Suprapubic skin (tissue), 4 donors: ENCODE measurements around the gene GET3. TPM values are rescaled to one million over a fixed set of nuclear protein-coding genes. Genes with fewer than 3 reads are reported as not detected.

Experiments used
- DNase-seq, 2 donors: peaks; one replicate each; pipeline ENCODE4 v3.0.0-alpha.2; 2019; ENCODE audit warnings: low spot score in 2 of 2
- H3K27ac ChIP-seq: fragments of 200-600 bp; sonication (generic); one replicate; pipeline ENCODE4 v1.5.1; 2019
- H3K27me3 ChIP-seq: fragments of 200-600 bp; sonication (generic); one replicate; pipeline ENCODE4 v1.5.1; 2019
- H3K36me3 ChIP-seq: fragments of 200-600 bp; sonication (generic); one replicate; pipeline ENCODE4 v1.5.1; 2019
- H3K4me1 ChIP-seq: fragments of 200-600 bp; sonication (generic); one replicate; pipeline ENCODE4 v1.5.1; 2019
- H3K4me3 ChIP-seq: fragments of 200-600 bp; sonication (generic); one replicate; pipeline ENCODE4 v1.5.1; 2019; ENCODE audit warnings: mild to moderate bottlenecking
- H3K9me3 ChIP-seq: fragments of 200-600 bp; sonication (generic); one replicate; pipeline ENCODE4 v1.5.1; 2019
- EP300 ChIP-seq: sonication (generic); formaldehyde crosslinking; IDR thresholded peaks from one replicate; pipeline ENCODE4 v1.6.1; 2017; ENCODE audit warnings: antibody characterized with exemption
- POLR2A ChIP-seq, 2 donors: fragments of 450-650 bp; IDR thresholded peaks; one replicate each; pipeline ENCODE4 v1.6.1; 2017; ENCODE audit warnings: antibody characterized with exemption in 2 of 2, mild to moderate bottlenecking in 2 of 2, moderate library complexity in 2 of 2
- POLR2AphosphoS5 ChIP-seq, 3 donors: sonication (generic); formaldehyde crosslinking; IDR thresholded peaks; one replicate each; pipeline ENCODE4 v1.6.1; 2017; ENCODE audit warnings: antibody characterized with exemption in 3 of 3
- WGBS: methylation state at CpG from one replicate; pipeline ENCODE4 v1.1.5; 2018; 5-methylcytosine and 5-hydroxymethylcytosine counted together
- total RNA-seq, 4 donors: library from RNA; depleted of rRNA; stranded (reverse); fragments of >200 nt; gene quantifications; one replicate each; pipeline ENCODE4 v1.1.0, GENCODE V29; 2016
- TF ChIP-seq, protein P1 (sequence below), 2 donors: fragments of 200-600 bp in 1 of 2; fragments of 450-650 bp in 1 of 2; sonication (generic) in 1 of 2; IDR thresholded peaks; one replicate each; pipeline ENCODE4 v1.5.1; 2016 to 2019; ENCODE audit warnings: antibody characterized with exemption in 2 of 2, mild to moderate bottlenecking in 1 of 2, moderate library complexity in 1 of 2

Gene GET3
- total RNA-seq, 4 donors from 2014 or later = 26.2 to 63.6 (median 56.9) TPM

DNA sequence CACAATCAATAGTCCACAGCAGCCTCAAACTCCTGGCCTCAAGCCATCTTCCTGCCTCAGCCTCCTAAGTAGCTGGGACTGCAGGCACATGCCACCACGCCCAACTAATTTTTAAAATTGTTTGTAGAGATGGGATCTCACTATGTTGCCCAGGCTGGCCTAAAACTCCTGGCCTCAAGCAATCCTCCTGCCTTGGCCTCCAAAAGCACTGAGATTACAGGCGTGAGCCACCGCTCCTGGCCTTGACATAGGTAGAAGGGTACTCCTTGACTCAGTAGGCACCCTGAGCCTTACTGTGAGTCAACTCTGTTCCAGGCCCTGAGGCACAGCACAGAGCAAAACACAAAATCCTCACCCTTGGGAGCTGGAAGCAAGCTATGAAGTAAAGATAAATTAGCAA lies 21.4 kb upstream of the GET3 start:
- Histone ChIP-seq H3K27ac (no peak overlapping the region), H3K9me3 (no peaks in the 10 kb centered on the region), H3K4me1 (peaks cover 16% of the 10 kb centered on the region), H3K4me3 (no peak overlapping the region), H3K27me3 (no peaks in the 10 kb centered on the region), H3K36me3 (peaks cover 77% of the 10 kb centered on the region)
- TF ChIP-seq EP300 = no peak
- no peak for TF ChIP-seq POLR2AphosphoS5 (IDR thresholded peaks at IDR 0.05)
- TF ChIP-seq POLR2A (IDR thresholded peaks at IDR 0.05) = no peak
- TF ChIP-seq, protein P1, sequence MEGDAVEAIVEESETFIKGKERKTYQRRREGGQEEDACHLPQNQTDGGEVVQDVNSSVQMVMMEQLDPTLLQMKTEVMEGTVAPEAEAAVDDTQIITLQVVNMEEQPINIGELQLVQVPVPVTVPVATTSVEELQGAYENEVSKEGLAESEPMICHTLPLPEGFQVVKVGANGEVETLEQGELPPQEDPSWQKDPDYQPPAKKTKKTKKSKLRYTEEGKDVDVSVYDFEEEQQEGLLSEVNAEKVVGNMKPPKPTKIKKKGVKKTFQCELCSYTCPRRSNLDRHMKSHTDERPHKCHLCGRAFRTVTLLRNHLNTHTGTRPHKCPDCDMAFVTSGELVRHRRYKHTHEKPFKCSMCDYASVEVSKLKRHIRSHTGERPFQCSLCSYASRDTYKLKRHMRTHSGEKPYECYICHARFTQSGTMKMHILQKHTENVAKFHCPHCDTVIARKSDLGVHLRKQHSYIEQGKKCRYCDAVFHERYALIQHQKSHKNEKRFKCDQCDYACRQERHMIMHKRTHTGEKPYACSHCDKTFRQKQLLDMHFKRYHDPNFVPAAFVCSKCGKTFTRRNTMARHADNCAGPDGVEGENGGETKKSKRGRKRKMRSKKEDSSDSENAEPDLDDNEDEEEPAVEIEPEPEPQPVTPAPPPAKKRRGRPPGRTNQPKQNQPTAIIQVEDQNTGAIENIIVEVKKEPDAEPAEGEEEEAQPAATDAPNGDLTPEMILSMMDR (IDR thresholded peaks at IDR 0.05) = no peak
- WGBS = 90% methylated on average over 3 of the region's 3 CpGs
- DNase-seq = no peak

- TF ChIP-seq EP300 (no peak), POLR2AphosphoS5 (IDR thresholded peaks at IDR 0.05) (no peak), POLR2A (IDR thresholded peaks at IDR 0.05) (no peak)
- TF ChIP-seq, protein P1 (IDR thresholded peaks at IDR 0.05) = no peak
- Histone ChIP-seq H3K36me3 (peaks cover 37% of the 10 kb centered on the region), H3K27me3 (no peaks in the 10 kb centered on the region), H3K4me1 (peaks cover 36% of the 10 kb centered on the region), H3K4me3 (peak overlapping the region; percentile 81), H3K27ac (peak overlapping the region; percentile 95), H3K9me3 (no peaks in the 10 kb centered on the region)
- 87% methylated on average over 10 of the region's 10 CpGs for WGBS
- no peak for DNase-seq
Observed at GRCh38 chr19:12720296-12720695, 17.0 kb upstream of the GET3 start.

DNA sequence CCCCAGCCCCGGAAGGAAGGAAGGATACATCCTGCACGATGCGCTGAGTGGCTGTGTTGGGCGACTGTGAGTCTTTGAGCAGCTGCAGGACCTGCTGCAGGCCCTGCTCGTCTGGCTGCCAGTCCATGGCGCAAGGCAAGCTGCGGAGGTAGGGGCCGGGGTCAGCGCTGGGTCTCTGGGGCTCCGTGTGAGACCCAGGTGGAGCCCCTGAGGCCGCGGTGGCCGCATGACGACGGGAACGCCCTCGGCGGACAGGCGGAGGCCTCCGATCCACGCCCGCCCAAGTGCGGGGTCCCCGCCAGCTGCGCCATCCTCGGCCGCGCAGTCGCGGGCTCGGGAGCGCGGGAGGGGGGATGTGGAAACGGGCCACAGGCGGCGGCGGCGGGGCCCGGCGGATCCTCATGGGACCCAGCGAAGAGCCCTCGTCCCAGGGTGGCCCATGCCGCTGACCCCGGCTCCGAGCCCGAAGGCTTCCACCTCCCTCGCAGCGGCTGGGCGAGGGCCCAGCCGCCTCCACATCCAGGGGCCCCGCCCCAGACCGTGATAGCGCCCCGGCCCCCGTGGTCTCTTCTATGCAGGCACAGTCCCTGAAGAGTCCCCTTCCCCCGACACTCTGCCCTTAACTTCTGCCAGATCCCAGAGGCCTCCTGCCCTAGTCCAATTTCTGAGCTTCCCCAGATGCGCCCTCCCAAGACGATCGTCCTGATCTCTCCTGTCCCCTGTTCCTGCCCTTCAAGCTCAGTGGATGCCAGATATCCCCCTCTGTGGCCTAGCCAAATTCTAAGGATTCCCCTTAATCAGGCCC lies 16.2 kb upstream of the GET3 start:
- Histone ChIP-seq H3K27ac (peak overlapping the region; percentile 95), H3K36me3 (peaks cover 30% of the 10 kb centered on the region), H3K27me3 (no peaks in the 10 kb centered on the region), H3K4me1 (peaks cover 36% of the 10 kb centered on the region), H3K4me3 (peak overlapping the region; percentile 81), H3K9me3 (no peaks in the 10 kb centered on the region)
- DNase-seq = no peak
- WGBS = 5% methylated on average over 32 of the region's 59 CpGs
- TF ChIP-seq, protein P1 (IDR thresholded peaks at IDR 0.05) = no peak
- TF ChIP-seq EP300 = no peak
- no peak for TF ChIP-seq POLR2AphosphoS5 (IDR thresholded peaks at IDR 0.05)
- TF ChIP-seq POLR2A (IDR thresholded peaks at IDR 0.05) = no peak

DNA sequence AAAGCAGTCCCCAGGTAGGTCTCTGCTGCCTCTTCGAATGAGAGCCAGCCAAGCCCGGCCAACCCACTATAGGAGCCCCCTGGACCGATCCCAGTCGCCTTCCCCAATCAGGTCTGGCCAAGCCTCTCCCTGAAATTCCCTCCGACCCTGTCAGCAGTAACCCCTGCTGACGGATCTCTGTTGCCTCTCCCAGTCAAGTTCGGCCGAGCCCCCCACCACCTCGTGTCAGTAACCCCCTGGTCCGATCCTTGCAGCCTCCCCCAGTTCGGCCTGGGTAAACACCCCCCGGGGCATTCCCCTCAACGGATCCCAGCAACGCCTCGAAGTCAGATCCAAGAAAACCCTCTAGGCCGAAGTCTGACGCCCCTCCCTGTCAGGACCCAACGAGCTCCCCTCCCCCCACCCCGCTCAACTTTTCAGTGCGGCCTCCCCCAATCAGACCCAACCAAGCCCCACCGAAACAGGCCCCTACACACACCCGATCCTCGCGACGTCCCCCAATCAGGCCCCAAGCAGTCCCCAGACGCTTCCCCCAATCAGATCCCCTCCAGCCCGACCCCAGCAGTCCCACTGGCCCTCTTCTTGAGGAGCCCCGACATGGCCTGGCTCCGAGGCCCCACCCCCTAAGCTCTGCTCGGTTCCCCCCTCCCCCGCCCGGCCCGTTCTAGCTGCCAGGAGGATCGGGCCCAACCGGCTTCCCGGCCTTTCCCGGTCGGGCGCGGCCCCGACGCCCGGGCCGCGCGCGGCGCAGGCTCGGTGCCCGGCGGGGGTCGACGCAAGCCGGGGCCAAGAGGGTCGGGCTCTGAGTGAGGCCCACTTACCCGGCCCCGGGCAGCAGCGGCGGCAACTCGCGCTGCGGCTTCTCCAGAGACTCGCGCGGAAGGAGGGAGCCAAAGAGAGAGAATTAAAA lies 15.4 kb upstream of the GET3 start:
- DNase-seq = peak; percentile 87 to 88
- Histone ChIP-seq H3K4me1 (peaks cover 36% of the 10 kb centered on the region), H3K9me3 (no peaks in the 10 kb centered on the region), H3K27me3 (no peaks in the 10 kb centered on the region), H3K27ac (peak overlapping the region; percentile 95), H3K36me3 (peaks cover 21% of the 10 kb centered on the region), H3K4me3 (peak overlapping the region; percentile 81)
- TF ChIP-seq POLR2AphosphoS5 (IDR thresholded peaks at IDR 0.05) = no peak
- no peak for TF ChIP-seq POLR2A (IDR thresholded peaks at IDR 0.05)
- no peak for TF ChIP-seq EP300
- TF ChIP-seq, protein P1 (IDR thresholded peaks at IDR 0.05) = no peak
- 0% methylated on average over 56 of the region's 65 CpGs for WGBS
